DND-41 (cell line): ENCODE measurements around the gene SMAD1.
"Not testable (repeated sequence)": the region's sequence is repeated elsewhere in the genome, so short reads cannot be mapped to it uniquely, and the experiment has no call there.

Source experiments
- ATAC-seq: fragments of 200-7000 bp; cut with Tn5 transposase; 3 replicates; pipeline ENCODE4 v1.9.1; 2021; ENCODE audit warnings: low read depth; ENCODE audit not compliant: insufficient read depth
- DNase-seq: peaks from one replicate; pipeline ENCODE4 v3.0.0-alpha.2; 2020
- H2AFZ ChIP-seq: 2 replicates; pipeline ENCODE4 v1.6.0; 2012; ENCODE audit warnings: low read depth, low read length
- H3K27ac ChIP-seq: 2 replicates; pipeline ENCODE4 v1.5.1; 2012; ENCODE audit warnings: low read length, inconsistent platforms
- H3K27me3 ChIP-seq: fragments of 200-600 bp; sonication (generic); 2 replicates; pipeline ENCODE4 v1.6.0; 2012; ENCODE audit warnings: low read length, mild to moderate bottlenecking, inconsistent platforms; ENCODE audit not compliant: insufficient read depth, poor library complexity
- H3K36me3 ChIP-seq: 2 replicates; pipeline ENCODE4 v1.5.1; 2012; ENCODE audit warnings: low read length, inconsistent platforms; ENCODE audit not compliant: insufficient read depth
- H3K4me1 ChIP-seq: 2 replicates; pipeline ENCODE4 v1.5.1; 2012; ENCODE audit warnings: mild to moderate bottlenecking, low read length; ENCODE audit not compliant: insufficient read depth
- H3K4me2 ChIP-seq: 2 replicates; pipeline ENCODE4 v1.6.0; 2012; ENCODE audit warnings: mild to moderate bottlenecking, moderate library complexity, low read length, inconsistent platforms; ENCODE audit not compliant: insufficient read depth
- H3K4me3 ChIP-seq, 2 experiments: fragments of 200-600 bp in 1 of 2; shearing (Covaris generic) in 1 of 2; 2 replicates each; pipeline ENCODE4 v1.5.1; 2012 to 2016; ENCODE audit warnings: inconsistent platforms in 2 of 2, low read length in 2 of 2, mild to moderate bottlenecking in 2 of 2, low read depth in 1 of 2, moderate library complexity in 1 of 2
- H3K79me2 ChIP-seq: 2 replicates; pipeline ENCODE4 v1.6.0; 2012; ENCODE audit warnings: low read length, inconsistent platforms; ENCODE audit not compliant: insufficient read depth
- H3K9ac ChIP-seq: 2 replicates; pipeline ENCODE4 v1.6.0; 2012; ENCODE audit warnings: low read depth, mild to moderate bottlenecking, inconsistent platforms, low read length, moderate library complexity
- H3K9me3 ChIP-seq: 2 replicates; pipeline ENCODE4 v1.5.1; 2012; ENCODE audit warnings: low read length, moderate library complexity, mild to moderate bottlenecking, inconsistent platforms; ENCODE audit not compliant: insufficient read depth, severe bottlenecking
- H4K20me1 ChIP-seq: 2 replicates; pipeline ENCODE4 v1.6.0; 2012; ENCODE audit warnings: low read length; ENCODE audit not compliant: insufficient read depth
- EZH2 ChIP-seq: IDR thresholded peaks from 3 replicates; pipeline ENCODE4 v1.6.1; 2012; ENCODE audit warnings: borderline replicate concordance, low read depth, mild to moderate bottlenecking, moderate library complexity, low read length, inconsistent platforms; ENCODE audit not compliant: severe bottlenecking
- TF ChIP-seq, protein P1 (sequence below): IDR thresholded peaks from 2 replicates; pipeline ENCODE4 v1.5.1; 2012; ENCODE audit warnings: borderline replicate concordance, low read length, moderate library complexity, mild to moderate bottlenecking; ENCODE audit not compliant: poor library complexity, severe bottlenecking; ENCODE audit errors: extremely low read depth

SMAD1 gene

DNA sequence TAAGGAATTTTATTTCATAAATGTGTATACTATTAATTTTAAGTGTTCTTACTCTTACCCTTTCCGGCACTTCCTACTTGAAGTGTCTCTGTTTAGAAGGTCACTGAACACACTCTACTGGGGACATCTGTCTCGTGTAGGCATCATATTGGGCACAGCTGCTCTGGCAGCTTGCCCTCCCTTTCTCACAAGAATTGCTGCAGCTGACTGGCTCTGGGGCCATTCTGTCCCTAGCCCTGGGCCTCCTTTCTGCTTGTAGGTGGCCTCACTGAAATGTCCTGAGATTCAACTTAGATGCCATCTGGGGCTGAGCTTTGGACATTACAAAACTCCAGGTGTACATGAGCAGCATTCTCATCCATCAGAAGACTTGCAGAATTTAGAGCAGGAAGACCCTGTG is 49.6 kb downstream of the SMAD1 start:
- TF ChIP-seq EZH2, result no peak
- TF ChIP-seq, protein P1, sequence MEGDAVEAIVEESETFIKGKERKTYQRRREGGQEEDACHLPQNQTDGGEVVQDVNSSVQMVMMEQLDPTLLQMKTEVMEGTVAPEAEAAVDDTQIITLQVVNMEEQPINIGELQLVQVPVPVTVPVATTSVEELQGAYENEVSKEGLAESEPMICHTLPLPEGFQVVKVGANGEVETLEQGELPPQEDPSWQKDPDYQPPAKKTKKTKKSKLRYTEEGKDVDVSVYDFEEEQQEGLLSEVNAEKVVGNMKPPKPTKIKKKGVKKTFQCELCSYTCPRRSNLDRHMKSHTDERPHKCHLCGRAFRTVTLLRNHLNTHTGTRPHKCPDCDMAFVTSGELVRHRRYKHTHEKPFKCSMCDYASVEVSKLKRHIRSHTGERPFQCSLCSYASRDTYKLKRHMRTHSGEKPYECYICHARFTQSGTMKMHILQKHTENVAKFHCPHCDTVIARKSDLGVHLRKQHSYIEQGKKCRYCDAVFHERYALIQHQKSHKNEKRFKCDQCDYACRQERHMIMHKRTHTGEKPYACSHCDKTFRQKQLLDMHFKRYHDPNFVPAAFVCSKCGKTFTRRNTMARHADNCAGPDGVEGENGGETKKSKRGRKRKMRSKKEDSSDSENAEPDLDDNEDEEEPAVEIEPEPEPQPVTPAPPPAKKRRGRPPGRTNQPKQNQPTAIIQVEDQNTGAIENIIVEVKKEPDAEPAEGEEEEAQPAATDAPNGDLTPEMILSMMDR, result no peak
- Histone ChIP-seq H3K4me3 (no peak overlapping the region), H3K9ac (no peak overlapping the region), H4K20me1 (no peaks in the 10 kb centered on the region), H3K79me2 (no peaks in the 10 kb centered on the region), H3K4me1 (no peaks in the 10 kb centered on the region), H2AFZ (no peak overlapping the region), H3K9me3 (no peaks in the 10 kb centered on the region), H3K27me3 (peaks cover 5% of the 10 kb centered on the region), H3K36me3 (no peaks in the 10 kb centered on the region), H3K27ac (no peak overlapping the region), H3K4me2 (no peak overlapping the region)
- DNase-seq (no peak), ATAC-seq (no peak)

- Histone ChIP-seq H4K20me1 (no peaks in the 10 kb centered on the region), H3K27me3 (peaks cover 7% of the 10 kb centered on the region), H3K4me3 (no peak overlapping the region), H3K36me3 (no peaks in the 10 kb centered on the region), H3K4me1 (no peaks in the 10 kb centered on the region), H3K9ac (no peak overlapping the region), H2AFZ (no peak overlapping the region), H3K79me2 (no peaks in the 10 kb centered on the region), H3K9me3 (no peaks in the 10 kb centered on the region), H3K27ac (no peak overlapping the region), H3K4me2 (no peak overlapping the region)
- no peak for DNase-seq
- TF ChIP-seq, protein P1, result no peak
- TF ChIP-seq EZH2, result no peak
- no peak for ATAC-seq
These were observed 50.2 kb downstream of the SMAD1 start for GRCh38 chr4:145531859-145532258.

DNA sequence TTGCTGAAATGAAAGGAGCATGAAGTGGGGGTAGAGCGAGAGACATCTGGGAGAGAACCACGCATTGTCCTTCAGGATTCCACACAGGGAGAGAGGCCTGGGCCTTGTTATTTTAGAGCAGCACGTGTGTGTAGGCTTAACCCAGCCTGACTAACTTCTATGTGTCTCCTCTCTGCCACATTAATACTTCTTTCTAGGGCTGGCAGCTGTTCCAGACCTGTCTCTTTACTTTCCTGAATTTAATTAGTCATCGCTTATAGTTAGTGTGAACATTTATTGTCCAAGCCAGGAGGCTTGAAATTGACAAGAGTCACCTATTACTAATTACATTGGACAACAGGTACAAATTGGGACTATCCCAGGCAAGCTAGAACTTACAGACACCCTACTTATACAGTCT is 51.3 kb downstream of the SMAD1 start:
- Histone ChIP-seq H3K4me3 (no peak overlapping the region), H3K27me3 (peaks cover 15% of the 10 kb centered on the region), H3K9ac (no peak overlapping the region), H3K4me1 (no peaks in the 10 kb centered on the region), H4K20me1 (no peaks in the 10 kb centered on the region), H3K4me2 (no peak overlapping the region), H3K27ac (no peak overlapping the region), H3K79me2 (no peaks in the 10 kb centered on the region), H2AFZ (no peak overlapping the region), H3K9me3 (no peaks in the 10 kb centered on the region), H3K36me3 (no peaks in the 10 kb centered on the region)
- TF ChIP-seq, protein P1, result no peak
- no peak for TF ChIP-seq EZH2
- DNase-seq, result no peak
- no peak for ATAC-seq

- H3K9ac ChIP-seq, H3K27ac ChIP-seq, H3K36me3 ChIP-seq, DNase-seq, H2AFZ ChIP-seq, H4K20me1 ChIP-seq, H3K79me2 ChIP-seq, H3K9me3 ChIP-seq, H3K4me1 ChIP-seq, ATAC-seq, H3K4me2 ChIP-seq, H3K4me3 ChIP-seq: not testable (repeated sequence)
- H3K27me3 ChIP-seq, result peaks cover 16% of the 10 kb centered on the region
These were observed 51.8 kb downstream of the SMAD1 start for GRCh38 chr4:145533415-145533814.
